Measurements from ENCODE around the gene ATP8A1. TPM values are rescaled to one million over a fixed set of nuclear protein-coding genes. Genes with fewer than 3 reads are reported as not detected.

The ATP8A1 gene
- total and polyA plus RNA-seq, 2 of the 8 experiments (the other 6 are each of a cell fraction or from before 2014, with no cell fraction given) = 3.7 to 14.9 TPM

DNA sequence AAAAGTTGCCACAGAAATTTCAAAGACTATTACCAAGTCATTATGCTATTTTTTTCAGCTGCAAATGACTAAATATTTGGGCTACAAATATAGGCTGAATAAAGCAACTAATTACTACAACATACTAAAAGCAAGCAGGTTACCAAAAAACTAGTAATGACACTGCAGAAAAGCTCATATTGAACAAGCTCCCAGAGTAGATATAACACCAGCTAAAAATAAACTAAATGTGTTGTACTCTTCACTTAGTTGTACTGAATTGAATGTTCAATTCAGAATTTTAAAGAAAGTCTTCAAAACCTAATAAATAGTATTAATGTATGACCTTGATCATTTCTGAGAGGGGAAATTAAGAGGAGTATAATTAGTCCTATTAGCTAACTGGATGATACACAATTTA lies 12.0 kb downstream of the ATP8A1 start (continued):
- TF ChIP-seq, protein P1, sequence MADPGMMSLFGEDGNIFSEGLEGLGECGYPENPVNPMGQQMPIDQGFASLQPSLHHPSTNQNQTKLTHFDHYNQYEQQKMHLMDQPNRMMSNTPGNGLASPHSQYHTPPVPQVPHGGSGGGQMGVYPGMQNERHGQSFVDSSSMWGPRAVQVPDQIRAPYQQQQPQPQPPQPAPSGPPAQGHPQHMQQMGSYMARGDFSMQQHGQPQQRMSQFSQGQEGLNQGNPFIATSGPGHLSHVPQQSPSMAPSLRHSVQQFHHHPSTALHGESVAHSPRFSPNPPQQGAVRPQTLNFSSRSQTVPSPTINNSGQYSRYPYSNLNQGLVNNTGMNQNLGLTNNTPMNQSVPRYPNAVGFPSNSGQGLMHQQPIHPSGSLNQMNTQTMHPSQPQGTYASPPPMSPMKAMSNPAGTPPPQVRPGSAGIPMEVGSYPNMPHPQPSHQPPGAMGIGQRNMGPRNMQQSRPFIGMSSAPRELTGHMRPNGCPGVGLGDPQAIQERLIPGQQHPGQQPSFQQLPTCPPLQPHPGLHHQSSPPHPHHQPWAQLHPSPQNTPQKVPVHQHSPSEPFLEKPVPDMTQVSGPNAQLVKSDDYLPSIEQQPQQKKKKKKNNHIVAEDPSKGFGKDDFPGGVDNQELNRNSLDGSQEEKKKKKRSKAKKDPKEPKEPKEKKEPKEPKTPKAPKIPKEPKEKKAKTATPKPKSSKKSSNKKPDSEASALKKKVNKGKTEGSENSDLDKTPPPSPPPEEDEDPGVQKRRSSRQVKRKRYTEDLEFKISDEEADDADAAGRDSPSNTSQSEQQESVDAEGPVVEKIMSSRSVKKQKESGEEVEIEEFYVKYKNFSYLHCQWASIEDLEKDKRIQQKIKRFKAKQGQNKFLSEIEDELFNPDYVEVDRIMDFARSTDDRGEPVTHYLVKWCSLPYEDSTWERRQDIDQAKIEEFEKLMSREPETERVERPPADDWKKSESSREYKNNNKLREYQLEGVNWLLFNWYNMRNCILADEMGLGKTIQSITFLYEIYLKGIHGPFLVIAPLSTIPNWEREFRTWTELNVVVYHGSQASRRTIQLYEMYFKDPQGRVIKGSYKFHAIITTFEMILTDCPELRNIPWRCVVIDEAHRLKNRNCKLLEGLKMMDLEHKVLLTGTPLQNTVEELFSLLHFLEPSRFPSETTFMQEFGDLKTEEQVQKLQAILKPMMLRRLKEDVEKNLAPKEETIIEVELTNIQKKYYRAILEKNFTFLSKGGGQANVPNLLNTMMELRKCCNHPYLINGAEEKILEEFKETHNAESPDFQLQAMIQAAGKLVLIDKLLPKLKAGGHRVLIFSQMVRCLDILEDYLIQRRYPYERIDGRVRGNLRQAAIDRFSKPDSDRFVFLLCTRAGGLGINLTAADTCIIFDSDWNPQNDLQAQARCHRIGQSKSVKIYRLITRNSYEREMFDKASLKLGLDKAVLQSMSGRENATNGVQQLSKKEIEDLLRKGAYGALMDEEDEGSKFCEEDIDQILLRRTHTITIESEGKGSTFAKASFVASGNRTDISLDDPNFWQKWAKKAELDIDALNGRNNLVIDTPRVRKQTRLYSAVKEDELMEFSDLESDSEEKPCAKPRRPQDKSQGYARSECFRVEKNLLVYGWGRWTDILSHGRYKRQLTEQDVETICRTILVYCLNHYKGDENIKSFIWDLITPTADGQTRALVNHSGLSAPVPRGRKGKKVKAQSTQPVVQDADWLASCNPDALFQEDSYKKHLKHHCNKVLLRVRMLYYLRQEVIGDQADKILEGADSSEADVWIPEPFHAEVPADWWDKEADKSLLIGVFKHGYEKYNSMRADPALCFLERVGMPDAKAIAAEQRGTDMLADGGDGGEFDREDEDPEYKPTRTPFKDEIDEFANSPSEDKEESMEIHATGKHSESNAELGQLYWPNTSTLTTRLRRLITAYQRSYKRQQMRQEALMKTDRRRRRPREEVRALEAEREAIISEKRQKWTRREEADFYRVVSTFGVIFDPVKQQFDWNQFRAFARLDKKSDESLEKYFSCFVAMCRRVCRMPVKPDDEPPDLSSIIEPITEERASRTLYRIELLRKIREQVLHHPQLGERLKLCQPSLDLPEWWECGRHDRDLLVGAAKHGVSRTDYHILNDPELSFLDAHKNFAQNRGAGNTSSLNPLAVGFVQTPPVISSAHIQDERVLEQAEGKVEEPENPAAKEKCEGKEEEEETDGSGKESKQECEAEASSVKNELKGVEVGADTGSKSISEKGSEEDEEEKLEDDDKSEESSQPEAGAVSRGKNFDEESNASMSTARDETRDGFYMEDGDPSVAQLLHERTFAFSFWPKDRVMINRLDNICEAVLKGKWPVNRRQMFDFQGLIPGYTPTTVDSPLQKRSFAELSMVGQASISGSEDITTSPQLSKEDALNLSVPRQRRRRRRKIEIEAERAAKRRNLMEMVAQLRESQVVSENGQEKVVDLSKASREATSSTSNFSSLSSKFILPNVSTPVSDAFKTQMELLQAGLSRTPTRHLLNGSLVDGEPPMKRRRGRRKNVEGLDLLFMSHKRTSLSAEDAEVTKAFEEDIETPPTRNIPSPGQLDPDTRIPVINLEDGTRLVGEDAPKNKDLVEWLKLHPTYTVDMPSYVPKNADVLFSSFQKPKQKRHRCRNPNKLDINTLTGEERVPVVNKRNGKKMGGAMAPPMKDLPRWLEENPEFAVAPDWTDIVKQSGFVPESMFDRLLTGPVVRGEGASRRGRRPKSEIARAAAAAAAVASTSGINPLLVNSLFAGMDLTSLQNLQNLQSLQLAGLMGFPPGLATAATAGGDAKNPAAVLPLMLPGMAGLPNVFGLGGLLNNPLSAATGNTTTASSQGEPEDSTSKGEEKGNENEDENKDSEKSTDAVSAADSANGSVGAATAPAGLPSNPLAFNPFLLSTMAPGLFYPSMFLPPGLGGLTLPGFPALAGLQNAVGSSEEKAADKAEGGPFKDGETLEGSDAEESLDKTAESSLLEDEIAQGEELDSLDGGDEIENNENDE (IDR thresholded peaks at IDR 0.05; ENCODE audit: insufficient replicate concordance, low read length) = no peak
- no peak for TF ChIP-seq GABPA (IDR thresholded peaks at IDR 0.05; ENCODE audit: borderline replicate concordance, insufficient read depth, low read length)
- TF ChIP-seq SRF (IDR thresholded peaks at IDR 0.05; ENCODE audit: low read depth, low read length) = no peak
- TF ChIP-seq RBBP5 (IDR thresholded peaks at IDR 0.05; ENCODE audit: borderline replicate concordance, low read depth, low read length) = no peak
- TF ChIP-seq, protein P2, sequence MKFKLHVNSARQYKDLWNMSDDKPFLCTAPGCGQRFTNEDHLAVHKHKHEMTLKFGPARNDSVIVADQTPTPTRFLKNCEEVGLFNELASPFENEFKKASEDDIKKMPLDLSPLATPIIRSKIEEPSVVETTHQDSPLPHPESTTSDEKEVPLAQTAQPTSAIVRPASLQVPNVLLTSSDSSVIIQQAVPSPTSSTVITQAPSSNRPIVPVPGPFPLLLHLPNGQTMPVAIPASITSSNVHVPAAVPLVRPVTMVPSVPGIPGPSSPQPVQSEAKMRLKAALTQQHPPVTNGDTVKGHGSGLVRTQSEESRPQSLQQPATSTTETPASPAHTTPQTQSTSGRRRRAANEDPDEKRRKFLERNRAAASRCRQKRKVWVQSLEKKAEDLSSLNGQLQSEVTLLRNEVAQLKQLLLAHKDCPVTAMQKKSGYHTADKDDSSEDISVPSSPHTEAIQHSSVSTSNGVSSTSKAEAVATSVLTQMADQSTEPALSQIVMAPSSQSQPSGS (IDR thresholded peaks at IDR 0.05; ENCODE audit: low read length) = no peak
- no peak for TF ChIP-seq ATF3 (IDR thresholded peaks at IDR 0.05; ENCODE audit: insufficient read depth, low read depth, low read length)
